Measurements from ENCODE around the gene C8G.

The C8G gene

GRCh38 chr9:136981588-136982231 is 36.7 kb downstream of the C8G start:
- H3K4me3 ChIP-seq (IDR thresholded peaks at IDR 0.05; ENCODE audit: insufficient read depth, low read depth, low read length), result no peak overlapping the region
- no peak overlapping the region for H2AFZ ChIP-seq (ENCODE audit: low read depth)
- H3K4me1 ChIP-seq (ENCODE audit: low read depth, poor library complexity, severe bottlenecking), result no peaks in the 10 kb centered on the region
- no peak overlapping the region for H3K4me2 ChIP-seq
- H4K20me1 ChIP-seq (ENCODE audit: insufficient read depth), result no peaks in the 10 kb centered on the region
- H3K36me3 ChIP-seq (ENCODE audit: insufficient read depth), result no peaks in the 10 kb centered on the region
- no peaks in the 10 kb centered on the region for H3K79me2 ChIP-seq (ENCODE audit: insufficient read depth, low read depth)
- H3K27me3 ChIP-seq (ENCODE audit: insufficient read depth, low read depth), result peaks cover 50% of the 10 kb centered on the region
- H3K9ac ChIP-seq, result no peak overlapping the region
- TF ChIP-seq, protein P1, sequence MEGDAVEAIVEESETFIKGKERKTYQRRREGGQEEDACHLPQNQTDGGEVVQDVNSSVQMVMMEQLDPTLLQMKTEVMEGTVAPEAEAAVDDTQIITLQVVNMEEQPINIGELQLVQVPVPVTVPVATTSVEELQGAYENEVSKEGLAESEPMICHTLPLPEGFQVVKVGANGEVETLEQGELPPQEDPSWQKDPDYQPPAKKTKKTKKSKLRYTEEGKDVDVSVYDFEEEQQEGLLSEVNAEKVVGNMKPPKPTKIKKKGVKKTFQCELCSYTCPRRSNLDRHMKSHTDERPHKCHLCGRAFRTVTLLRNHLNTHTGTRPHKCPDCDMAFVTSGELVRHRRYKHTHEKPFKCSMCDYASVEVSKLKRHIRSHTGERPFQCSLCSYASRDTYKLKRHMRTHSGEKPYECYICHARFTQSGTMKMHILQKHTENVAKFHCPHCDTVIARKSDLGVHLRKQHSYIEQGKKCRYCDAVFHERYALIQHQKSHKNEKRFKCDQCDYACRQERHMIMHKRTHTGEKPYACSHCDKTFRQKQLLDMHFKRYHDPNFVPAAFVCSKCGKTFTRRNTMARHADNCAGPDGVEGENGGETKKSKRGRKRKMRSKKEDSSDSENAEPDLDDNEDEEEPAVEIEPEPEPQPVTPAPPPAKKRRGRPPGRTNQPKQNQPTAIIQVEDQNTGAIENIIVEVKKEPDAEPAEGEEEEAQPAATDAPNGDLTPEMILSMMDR (conservative IDR thresholded peaks at IDR 0.05; ENCODE audit: low read depth, low read length), result no peak
- no peak overlapping the region for H3K27ac ChIP-seq

GRCh38 chr9:136982232-136983051 is 37.4 kb downstream of the C8G start, which contains the start of gene LCNL1:
TSS of gene LCNL1 (plus strand) at chr9:136982993. CDS start at chr9:136983587, 594 bp downstream.
- Histone ChIP-seq H3K4me2 (no peak within 1 kb of the TSS), H2AFZ (ENCODE audit: low read depth) (no peak within 1 kb of the TSS), H4K20me1 (ENCODE audit: insufficient read depth) (no peaks in the 10 kb centered on the region), H3K4me1 (ENCODE audit: low read depth, poor library complexity, severe bottlenecking) (no peaks in the 10 kb centered on the region), H3K36me3 (ENCODE audit: insufficient read depth) (no peaks in the 10 kb centered on the region), H3K4me3 (IDR thresholded peaks at IDR 0.05; ENCODE audit: insufficient read depth, low read depth, low read length) (no peak within 1 kb of the TSS), H3K9ac (no peak within 1 kb of the TSS), H3K79me2 (ENCODE audit: insufficient read depth, low read depth) (no peaks in the 10 kb centered on the region), H3K27me3 (ENCODE audit: insufficient read depth, low read depth) (peaks cover 57% of the 10 kb centered on the region), H3K27ac (no peak within 1 kb of the TSS)
- TF ChIP-seq, protein P1 (conservative IDR thresholded peaks at IDR 0.05; ENCODE audit: low read depth, low read length), result no peak

DNA sequence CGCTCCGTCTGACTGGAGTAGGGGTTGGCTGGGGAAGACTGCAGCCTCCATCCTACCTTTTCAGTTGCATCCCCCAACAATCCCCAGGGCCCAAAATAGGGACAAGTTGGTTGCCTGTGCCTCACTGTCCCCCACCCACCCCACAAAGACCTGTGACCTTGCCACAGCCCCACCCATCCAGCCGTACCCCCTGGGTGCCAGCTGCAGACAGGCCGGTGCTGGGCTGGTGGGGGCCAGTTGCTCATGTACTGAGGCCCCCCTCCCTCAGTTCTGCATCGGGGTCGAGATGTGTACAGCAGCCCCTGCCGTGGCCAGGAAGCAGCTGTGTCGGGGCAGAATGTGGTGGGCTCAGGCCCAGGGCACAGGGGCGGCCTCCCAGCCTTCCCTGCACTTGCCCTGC is 38.1 kb downstream of the C8G start:
- Histone ChIP-seq H3K9ac (no peak overlapping the region), H3K36me3 (ENCODE audit: insufficient read depth) (no peaks in the 10 kb centered on the region), H3K4me3 (IDR thresholded peaks at IDR 0.05; ENCODE audit: insufficient read depth, low read depth, low read length) (no peak overlapping the region), H3K4me1 (ENCODE audit: low read depth, poor library complexity, severe bottlenecking) (no peaks in the 10 kb centered on the region), H3K27ac (no peak overlapping the region), H3K27me3 (ENCODE audit: insufficient read depth, low read depth) (peaks cover 65% of the 10 kb centered on the region), H3K79me2 (ENCODE audit: insufficient read depth, low read depth) (no peaks in the 10 kb centered on the region), H3K4me2 (no peak overlapping the region), H2AFZ (ENCODE audit: low read depth) (no peak overlapping the region), H4K20me1 (ENCODE audit: insufficient read depth) (no peaks in the 10 kb centered on the region)
- TF ChIP-seq, protein P1 (conservative IDR thresholded peaks at IDR 0.05; ENCODE audit: low read depth, low read length), result no peak

- TF ChIP-seq, protein P1 (conservative IDR thresholded peaks at IDR 0.05; ENCODE audit: low read depth, low read length), result no peak
- H2AFZ ChIP-seq (ENCODE audit: low read depth), result no peak overlapping the region
These were observed 38.7 kb downstream of the C8G start for GRCh38 chr9:136983656-136984314.

More at GRCh38 chr9:136983656-136984314, 38.7 kb downstream of the C8G start:
- H3K4me2 ChIP-seq, result no peak overlapping the region
- H3K27me3 ChIP-seq (ENCODE audit: insufficient read depth, low read depth), result peaks cover 71% of the 10 kb centered on the region
- H3K27ac ChIP-seq, result no peak overlapping the region
- H3K4me1 ChIP-seq (ENCODE audit: low read depth, poor library complexity, severe bottlenecking), result no peaks in the 10 kb centered on the region
- H3K36me3 ChIP-seq (ENCODE audit: insufficient read depth), result no peaks in the 10 kb centered on the region
- H3K79me2 ChIP-seq (ENCODE audit: insufficient read depth, low read depth), result no peaks in the 10 kb centered on the region
- no peak overlapping the region for H3K9ac ChIP-seq
- H4K20me1 ChIP-seq (ENCODE audit: insufficient read depth), result no peaks in the 10 kb centered on the region
- no peak overlapping the region for H3K4me3 ChIP-seq (IDR thresholded peaks at IDR 0.05; ENCODE audit: insufficient read depth, low read depth, low read length)
